Astrocyte (in vitro differentiated cells and primary cell): Measurements from ENCODE around the gene JAKMIP2. TPM values are rescaled to one million over a fixed set of nuclear protein-coding genes. Genes with fewer than 3 reads are reported as not detected.

Experiments used
- DNase-seq: peaks from one replicate; pipeline ENCODE4 v3.0.0-alpha.2; 2010; ENCODE audit warnings: low read depth
- FAIRE-seq: peaks from 2 replicates; lab custom pipeline; 2011; peaks lifted over from hg19 to GRCh38; lab: Jason Lieb, UNC
- H2AFZ ChIP-seq: 2 replicates; pipeline ENCODE4 v1.6.0; 2012; ENCODE audit warnings: low read depth, low read length, inconsistent platforms
- H3K27ac ChIP-seq: 2 replicates; pipeline ENCODE4 v1.5.1; 2011; ENCODE audit warnings: low read depth, low read length, inconsistent platforms
- H3K27me3 ChIP-seq: 2 replicates; pipeline ENCODE4 v1.6.0; 2011; ENCODE audit warnings: low read length, inconsistent platforms; ENCODE audit not compliant: insufficient read depth
- H3K36me3 ChIP-seq: 2 replicates; pipeline ENCODE4 v1.5.1; 2011; ENCODE audit warnings: low read length, inconsistent platforms; ENCODE audit not compliant: insufficient read depth
- H3K4me1 ChIP-seq: 2 replicates; pipeline ENCODE4 v1.5.1; 2011; ENCODE audit warnings: low read length, inconsistent platforms; ENCODE audit not compliant: insufficient read depth
- H3K4me2 ChIP-seq: 2 replicates; pipeline ENCODE4 v1.6.0; 2012; ENCODE audit warnings: low read length, inconsistent platforms
- H3K4me3 ChIP-seq: 2 replicates; pipeline ENCODE4 v1.5.1; 2011; ENCODE audit warnings: low read depth, mild to moderate bottlenecking, low read length, inconsistent platforms; ENCODE audit not compliant: insufficient read depth
- H3K79me2 ChIP-seq: 2 replicates; pipeline ENCODE4 v1.6.0; 2012; ENCODE audit warnings: mild to moderate bottlenecking, low read length, inconsistent platforms; ENCODE audit not compliant: insufficient read depth
- H3K9ac ChIP-seq: 2 replicates; pipeline ENCODE4 v1.6.0; 2012; ENCODE audit warnings: mild to moderate bottlenecking, low read length, inconsistent platforms
- H3K9me3 ChIP-seq: 2 replicates; pipeline ENCODE4 v1.5.1; 2012; ENCODE audit warnings: low read depth, mild to moderate bottlenecking, low read length, inconsistent platforms; ENCODE audit not compliant: insufficient read depth
- H4K20me1 ChIP-seq: 2 replicates; pipeline ENCODE4 v1.6.0; 2012; ENCODE audit warnings: low read length, inconsistent platforms; ENCODE audit not compliant: insufficient read depth
- H3K27ac Mint-ChIP-seq: one replicate; pipeline ENCODE4 v1.8.0; 2021; ENCODE audit warnings: mild to moderate bottlenecking, mixed read lengths; ENCODE audit not compliant: unreplicated experiment
- H3K27me3 Mint-ChIP-seq: one replicate; pipeline ENCODE4 v1.8.0; 2021; ENCODE audit warnings: low read depth, mixed read lengths; ENCODE audit not compliant: unreplicated experiment
- H3K36me3 Mint-ChIP-seq: one replicate; pipeline ENCODE4 v1.8.0; 2021; ENCODE audit warnings: low read depth, mixed read lengths; ENCODE audit not compliant: unreplicated experiment
- H3K4me1 Mint-ChIP-seq: one replicate; pipeline ENCODE4 v1.8.0; 2021; ENCODE audit warnings: low read depth, mixed read lengths; ENCODE audit not compliant: unreplicated experiment
- H3K4me3 Mint-ChIP-seq: one replicate; pipeline ENCODE4 v1.8.0; 2021; ENCODE audit warnings: mild to moderate bottlenecking, moderate library complexity, mixed read lengths; ENCODE audit not compliant: unreplicated experiment
- H3K9me3 Mint-ChIP-seq: one replicate; pipeline ENCODE4 v1.8.0; 2021; ENCODE audit warnings: mild to moderate bottlenecking, mixed read lengths; ENCODE audit not compliant: unreplicated experiment
- EZH2 ChIP-seq: IDR thresholded peaks from 2 replicates; pipeline ENCODE4 v1.6.1; 2012; ENCODE audit warnings: mild to moderate bottlenecking, low read length, inconsistent platforms; ENCODE audit not compliant: insufficient read depth
- total RNA-seq: library from RNA; stranded (reverse); gene quantifications from 2 replicates; pipeline ENCODE4 v1.2.1, GENCODE V29; 2021
- TF ChIP-seq, protein P1 (sequence below): IDR thresholded peaks from 2 replicates; pipeline ENCODE4 v1.5.1; 2011; ENCODE audit warnings: low read depth, mild to moderate bottlenecking, inconsistent platforms, low read length, moderate library complexity; ENCODE audit not compliant: insufficient read depth

JAKMIP2 gene
- total RNA-seq, 1 donor from 2014 or later, result 15.1 TPM

- no peak overlapping the region for H3K27ac ChIP-seq
- FAIRE-seq (no peak), DNase-seq (no peak)
- no peaks in the 10 kb centered on the region for H3K79me2 ChIP-seq
- H3K4me1 Mint-ChIP-seq, result peaks cover 14% of the 10 kb centered on the region
- H3K36me3 Mint-ChIP-seq, result peaks cover under 1% of the 10 kb centered on the region
- no peak overlapping the region for H3K4me2 ChIP-seq
- no peaks in the 10 kb centered on the region for H3K27me3 ChIP-seq
- H3K9me3 ChIP-seq, result peaks cover 2% of the 10 kb centered on the region
- no peaks in the 10 kb centered on the region for H3K36me3 ChIP-seq
- no peak overlapping the region for H3K27ac Mint-ChIP-seq
- TF ChIP-seq EZH2, result no peak
- TF ChIP-seq, protein P1, sequence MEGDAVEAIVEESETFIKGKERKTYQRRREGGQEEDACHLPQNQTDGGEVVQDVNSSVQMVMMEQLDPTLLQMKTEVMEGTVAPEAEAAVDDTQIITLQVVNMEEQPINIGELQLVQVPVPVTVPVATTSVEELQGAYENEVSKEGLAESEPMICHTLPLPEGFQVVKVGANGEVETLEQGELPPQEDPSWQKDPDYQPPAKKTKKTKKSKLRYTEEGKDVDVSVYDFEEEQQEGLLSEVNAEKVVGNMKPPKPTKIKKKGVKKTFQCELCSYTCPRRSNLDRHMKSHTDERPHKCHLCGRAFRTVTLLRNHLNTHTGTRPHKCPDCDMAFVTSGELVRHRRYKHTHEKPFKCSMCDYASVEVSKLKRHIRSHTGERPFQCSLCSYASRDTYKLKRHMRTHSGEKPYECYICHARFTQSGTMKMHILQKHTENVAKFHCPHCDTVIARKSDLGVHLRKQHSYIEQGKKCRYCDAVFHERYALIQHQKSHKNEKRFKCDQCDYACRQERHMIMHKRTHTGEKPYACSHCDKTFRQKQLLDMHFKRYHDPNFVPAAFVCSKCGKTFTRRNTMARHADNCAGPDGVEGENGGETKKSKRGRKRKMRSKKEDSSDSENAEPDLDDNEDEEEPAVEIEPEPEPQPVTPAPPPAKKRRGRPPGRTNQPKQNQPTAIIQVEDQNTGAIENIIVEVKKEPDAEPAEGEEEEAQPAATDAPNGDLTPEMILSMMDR, result no peak
- H3K9ac ChIP-seq, result no peak overlapping the region
- no peak overlapping the region for H2AFZ ChIP-seq
- H3K4me1 ChIP-seq, result peaks cover 6% of the 10 kb centered on the region
- H3K4me3 Mint-ChIP-seq, result no peak overlapping the region
- H4K20me1 ChIP-seq, result no peaks in the 10 kb centered on the region
- H3K27me3 Mint-ChIP-seq, result no peaks in the 10 kb centered on the region
- H3K9me3 Mint-ChIP-seq, result peaks cover 2% of the 10 kb centered on the region
- no peak overlapping the region for H3K4me3 ChIP-seq
Observed at GRCh38 chr5:147575598-147575997, 206.9 kb downstream of the JAKMIP2 start.

- no peaks in the 10 kb centered on the region for H3K27me3 ChIP-seq
- no peak for DNase-seq
- no peak for FAIRE-seq
Observed at GRCh38 chr5:147573211-147573610, 209.3 kb downstream of the JAKMIP2 start.

More at GRCh38 chr5:147573211-147573610, 209.3 kb downstream of the JAKMIP2 start:
- no peak overlapping the region for H3K27ac ChIP-seq
- Mint-ChIP-seq H3K36me3 (no peaks in the 10 kb centered on the region), H3K9me3 (no peaks in the 10 kb centered on the region), H3K4me3 (no peak overlapping the region), H3K4me1 (peaks cover 17% of the 10 kb centered on the region), H3K27ac (no peak overlapping the region), H3K27me3 (no peaks in the 10 kb centered on the region)
- H3K9ac ChIP-seq, result no peak overlapping the region
- no peaks in the 10 kb centered on the region for H3K36me3 ChIP-seq
- H3K79me2 ChIP-seq, result no peaks in the 10 kb centered on the region
- TF ChIP-seq, protein P1, result no peak
- TF ChIP-seq EZH2, result no peak
- peaks cover 10% of the 10 kb centered on the region for H3K4me1 ChIP-seq
- H3K9me3 ChIP-seq, result no peaks in the 10 kb centered on the region
- H3K4me2 ChIP-seq, result no peak overlapping the region
- H2AFZ ChIP-seq, result no peak overlapping the region
- no peak overlapping the region for H3K4me3 ChIP-seq
- no peaks in the 10 kb centered on the region for H4K20me1 ChIP-seq
